Mucosa of stomach (tissue), 1 donor: ENCODE data around the gene AKT2.
A peak's percentile ranks its signal among the peaks of the same experiment; 100 is the strongest.
"Not testable (repeated sequence)": the region's sequence is repeated elsewhere in the genome, so short reads cannot be mapped to it uniquely, and the experiment has no call there.

Source experiments
- H3K27me3 ChIP-seq: one replicate; pipeline ENCODE4 v1.7.0; 2013; ENCODE audit warnings: mild to moderate bottlenecking, low read length; ENCODE audit not compliant: control insufficient read depth, insufficient read depth
- H3K36me3 ChIP-seq: one replicate; pipeline ENCODE4 v1.7.0; 2013; ENCODE audit warnings: low read length; ENCODE audit not compliant: control insufficient read depth, insufficient read depth
- H3K4me1 ChIP-seq: one replicate; pipeline ENCODE4 v1.7.0; 2013; ENCODE audit warnings: mild to moderate bottlenecking, low read length; ENCODE audit not compliant: control insufficient read depth, insufficient read depth
- H3K4me3 ChIP-seq: one replicate; pipeline ENCODE4 v1.7.0; 2013; ENCODE audit warnings: low read length
- H3K9ac ChIP-seq: one replicate; pipeline ENCODE4 v1.7.0; 2013; ENCODE audit warnings: mild to moderate bottlenecking, low read length, moderate library complexity
- H3K9me3 ChIP-seq: one replicate; pipeline ENCODE4 v1.7.0; 2013; ENCODE audit warnings: mild to moderate bottlenecking, low read length, moderate library complexity; ENCODE audit not compliant: control insufficient read depth
- donor health status: Pancreatic carcinoma.

The AKT2 gene

GRCh38 chr19:40225440-40226305 is 59.5 kb downstream of the AKT2 start:
- no peaks in the 10 kb centered on the region for H3K36me3 ChIP-seq
- H3K27me3 ChIP-seq, result peaks cover 38% of the 10 kb centered on the region
- H3K9me3 ChIP-seq, result no peaks in the 10 kb centered on the region
- H3K4me1 ChIP-seq, result peaks cover 13% of the 10 kb centered on the region
- no peak overlapping the region for H3K4me3 ChIP-seq
- no peak overlapping the region for H3K9ac ChIP-seq

GRCh38 chr19:40224342-40225150 is 60.6 kb downstream of the AKT2 start:
- Histone ChIP-seq H3K4me1 (peaks cover 16% of the 10 kb centered on the region), H3K9me3 (no peaks in the 10 kb centered on the region), H3K9ac (no peak overlapping the region), H3K4me3 (no peak overlapping the region), H3K27me3 (peaks cover 39% of the 10 kb centered on the region), H3K36me3 (no peaks in the 10 kb centered on the region)

- Histone ChIP-seq H3K4me1 (peaks cover 19% of the 10 kb centered on the region), H3K36me3 (no peaks in the 10 kb centered on the region), H3K9me3 (no peaks in the 10 kb centered on the region), H3K4me3 (no peak overlapping the region), H3K9ac (no peak overlapping the region), H3K27me3 (peaks cover 48% of the 10 kb centered on the region)
Observed at GRCh38 chr19:40223135-40223822, 61.9 kb downstream of the AKT2 start.

- H3K4me1 ChIP-seq, result peaks cover 25% of the 10 kb centered on the region
- H3K27me3 ChIP-seq, result peaks cover 54% of the 10 kb centered on the region
- no peak overlapping the region for H3K4me3 ChIP-seq
- no peak overlapping the region for H3K9ac ChIP-seq
- H3K36me3 ChIP-seq, result no peaks in the 10 kb centered on the region
- no peaks in the 10 kb centered on the region for H3K9me3 ChIP-seq
Observed at GRCh38 chr19:40221858-40222619, 63.1 kb downstream of the AKT2 start.

- Histone ChIP-seq H3K9me3 (no peaks in the 10 kb centered on the region), H3K27me3 (peaks cover 54% of the 10 kb centered on the region), H3K4me1 (peaks cover 15% of the 10 kb centered on the region), H3K36me3 (no peaks in the 10 kb centered on the region), H3K9ac (no peak overlapping the region), H3K4me3 (no peak overlapping the region)
Observed at GRCh38 chr19:40220674-40221073, 64.5 kb downstream of the AKT2 start.

GRCh38 chr19:40219721-40220276 is 65.3 kb downstream of the AKT2 start:
- Histone ChIP-seq H3K9me3 (no peaks in the 10 kb centered on the region), H3K4me1 (peaks cover 14% of the 10 kb centered on the region), H3K9ac (no peak overlapping the region), H3K36me3 (no peaks in the 10 kb centered on the region), H3K27me3 (peaks cover 46% of the 10 kb centered on the region), H3K4me3 (no peak overlapping the region)

GRCh38 chr19:40219029-40219428 is 66.1 kb downstream of the AKT2 start:
- Histone ChIP-seq H3K4me1 (peaks cover 14% of the 10 kb centered on the region), H3K27me3 (peaks cover 39% of the 10 kb centered on the region)
- H3K4me3 ChIP-seq, H3K36me3 ChIP-seq, H3K9me3 ChIP-seq, H3K9ac ChIP-seq: not testable (repeated sequence)

GRCh38 chr19:40217934-40218890 is 66.9 kb downstream of the AKT2 start, which contains the start of gene TTC9B:
TTC9B (minus strand) TSS chr19:40218384; CDS start chr19:40218381, 3 bp downstream.
- Histone ChIP-seq H3K9me3 (no peaks in the 10 kb centered on the region), H3K4me3 (no peak within 1 kb of the TSS), H3K9ac (peak within 1 kb of the TSS; percentile 15), H3K27me3 (peaks cover 35% of the 10 kb centered on the region), H3K4me1 (peaks cover 14% of the 10 kb centered on the region), H3K36me3 (no peaks in the 10 kb centered on the region)

GRCh38 chr19:40217027-40217810 is 67.9 kb downstream of the AKT2 start:
- Histone ChIP-seq H3K4me3 (no peak overlapping the region), H3K9me3 (no peaks in the 10 kb centered on the region), H3K4me1 (peaks cover 14% of the 10 kb centered on the region), H3K9ac (peak overlapping the region; percentile 15), H3K27me3 (peaks cover 35% of the 10 kb centered on the region), H3K36me3 (no peaks in the 10 kb centered on the region)

GRCh38 chr19:40216777-40217026 is 68.4 kb downstream of the AKT2 start:
- no peak overlapping the region for H3K4me3 ChIP-seq
- H3K27me3 ChIP-seq, result peaks cover 35% of the 10 kb centered on the region
- H3K9me3 ChIP-seq, result no peaks in the 10 kb centered on the region
- H3K36me3 ChIP-seq, result no peaks in the 10 kb centered on the region
- H3K4me1 ChIP-seq, result peaks cover 14% of the 10 kb centered on the region
- no peak overlapping the region for H3K9ac ChIP-seq
